ENCODE results near the gene MT1X.

MT1X gene
- total RNA-seq, result 1.8 to 5.2 (median 3.5) reads per million in 3 experiments

- DNase-seq, result peak; percentile 82
Observed at GRCh38 chr16:56681939-56682702, at the start of gene MT1X. Gene MT1X (plus strand): TSS chr16:56682470. CDS start chr16:56682541, 71 bp downstream.

DNA sequence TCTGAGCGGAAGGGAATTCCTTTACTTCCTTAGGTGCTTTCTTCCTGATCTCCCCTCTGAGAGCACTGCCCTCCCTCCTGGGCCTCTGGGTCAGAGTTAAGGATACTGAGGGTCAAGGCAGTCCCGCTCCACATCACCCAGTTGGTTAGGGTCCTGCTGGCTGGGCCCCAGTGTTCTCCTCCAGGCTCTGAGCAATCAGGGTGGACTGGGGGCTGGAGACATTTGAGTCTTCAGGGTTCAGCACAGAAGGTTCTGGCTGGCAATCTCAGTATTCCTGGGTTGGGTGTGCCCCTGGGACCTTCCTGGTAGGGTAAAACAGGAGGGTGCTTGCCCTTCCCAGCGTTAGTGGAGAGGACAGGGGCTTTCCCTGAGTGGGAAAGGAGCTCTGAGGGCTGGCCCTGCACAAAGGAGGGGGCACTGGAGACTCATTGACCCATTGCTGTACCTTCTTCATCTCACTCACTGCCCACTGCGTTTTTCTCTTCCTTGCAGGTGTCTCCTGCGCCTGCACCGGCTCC is 49.4 kb upstream of the MT1X start:
- no peak for DNase-seq

DNA sequence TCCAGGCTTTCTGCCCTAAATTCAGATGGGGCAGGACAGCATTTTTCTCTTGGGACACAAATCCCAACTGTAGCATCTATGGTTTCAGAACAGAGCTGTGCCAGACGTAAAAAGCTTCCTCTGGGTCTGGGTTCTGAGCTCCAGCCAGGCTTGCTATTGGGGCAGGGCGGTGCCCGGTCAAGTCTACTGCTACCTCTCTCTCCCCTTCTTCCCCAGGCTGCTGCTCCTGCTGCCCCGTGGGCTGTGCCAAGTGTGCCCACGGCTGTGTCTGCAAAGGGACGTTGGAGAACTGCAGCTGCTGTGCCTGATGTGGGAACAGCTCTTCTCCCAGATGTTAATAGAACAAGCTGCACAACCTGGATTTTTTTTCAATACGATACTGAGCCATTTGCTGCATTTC is 48.7 kb upstream of the MT1X start:
- DNase-seq, result no peak

GRCh38 chr16:56634715-56635440 is 47.4 kb upstream of the MT1X start:
- no peak for DNase-seq

DNA sequence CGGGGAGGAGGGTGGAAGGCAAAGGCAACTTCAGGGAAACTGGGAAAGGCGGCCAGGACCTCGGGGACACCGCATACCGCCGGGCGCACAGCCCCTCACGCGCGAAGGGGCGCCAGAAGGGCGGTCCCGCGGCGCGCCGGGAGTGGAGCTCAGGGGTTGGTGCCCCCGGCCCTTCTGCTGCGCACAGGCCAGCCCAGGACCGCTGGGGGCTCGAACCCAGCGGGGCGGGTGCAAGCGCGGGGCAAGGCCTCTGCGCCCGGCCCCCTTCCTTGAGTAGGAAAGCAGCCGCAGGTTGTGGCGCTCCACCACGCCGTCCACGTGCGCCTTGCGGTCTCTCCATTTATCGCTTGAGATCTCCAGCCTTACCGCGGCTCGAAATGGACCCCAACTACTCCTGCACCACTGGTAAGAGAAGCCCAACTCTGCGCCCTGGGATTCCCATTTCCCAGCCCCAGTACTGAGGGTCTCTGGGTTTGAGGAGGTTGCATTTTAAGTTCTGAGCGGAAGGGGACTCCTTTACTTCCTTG is 46.8 kb upstream of the MT1X start:
- DNase-seq, result no peak

GRCh38 chr16:56636616-56637413 is 45.5 kb upstream of the MT1X start:
- DNase-seq, result no peak

GRCh38 chr16:56637814-56638750 is 44.2 kb upstream of the MT1X start, which contains the start of gene MT1A:
Gene MT1A (plus strand): TSS chr16:56638666. CDS start chr16:56638739, 73 bp downstream.
- DNase-seq, result no peak

DNA sequence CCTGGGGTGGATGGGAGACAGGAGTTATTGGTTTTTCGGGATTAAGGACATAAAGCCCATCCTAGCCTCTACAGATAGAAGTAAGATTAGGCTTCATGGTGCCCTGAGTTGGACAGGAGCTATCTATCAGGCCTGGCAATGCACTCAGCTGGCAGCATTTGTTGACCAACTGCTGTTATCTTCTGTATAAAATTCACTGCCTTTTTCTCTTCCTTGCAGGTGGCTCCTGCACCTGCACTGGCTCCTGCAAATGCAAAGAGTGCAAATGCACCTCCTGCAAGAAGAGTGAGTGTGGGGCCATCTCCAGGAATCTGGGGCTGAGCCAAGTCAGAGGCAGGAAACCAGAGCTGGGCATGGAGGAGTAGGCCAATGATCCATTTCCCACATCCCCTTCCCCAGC is 43.2 kb upstream of the MT1X start:
- no peak for DNase-seq

DNA sequence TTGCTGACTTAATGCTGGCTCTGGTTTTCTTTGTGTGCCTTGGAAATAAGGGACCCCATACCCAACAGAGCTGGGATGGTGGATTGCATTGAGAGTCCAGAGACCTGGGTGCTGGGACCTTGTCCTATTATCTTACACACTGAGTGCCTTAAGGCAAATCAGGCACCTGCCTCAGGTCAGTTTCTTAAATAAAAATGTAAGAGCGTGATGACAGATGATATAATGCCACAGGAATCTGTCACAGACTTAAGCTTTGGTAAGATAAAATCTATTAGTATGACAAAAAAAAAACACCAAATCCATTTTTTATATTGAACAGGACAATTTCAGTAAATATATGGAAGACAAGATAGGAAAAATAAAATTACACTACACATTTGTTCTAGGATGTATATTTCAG is 42.2 kb upstream of the MT1X start:
- DNase-seq, result no peak

DNA sequence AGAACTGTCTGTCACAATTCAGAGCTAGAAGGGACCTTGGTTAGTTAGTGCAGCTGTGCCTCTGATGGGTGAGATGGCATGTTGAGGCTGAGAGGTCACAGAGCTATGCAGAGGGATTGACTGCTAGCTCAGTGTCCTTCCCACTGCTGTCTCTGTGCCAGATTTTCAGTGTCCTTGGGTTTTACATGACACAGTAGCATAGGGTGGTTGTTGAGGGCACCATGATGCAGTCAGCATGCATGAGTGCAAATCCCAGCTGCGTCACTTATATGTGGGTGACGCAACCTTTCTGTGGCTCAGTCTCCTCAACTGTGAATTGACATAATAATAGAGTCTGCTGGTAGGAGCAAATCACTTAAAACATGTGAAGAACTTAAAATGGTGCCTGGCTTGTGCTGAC is 41.1 kb upstream of the MT1X start:
- no peak for DNase-seq

- DNase-seq, result peak; percentile 64
Observed at GRCh38 chr16:56643080-56643778, 39.0 kb upstream of the MT1X start.

DNA sequence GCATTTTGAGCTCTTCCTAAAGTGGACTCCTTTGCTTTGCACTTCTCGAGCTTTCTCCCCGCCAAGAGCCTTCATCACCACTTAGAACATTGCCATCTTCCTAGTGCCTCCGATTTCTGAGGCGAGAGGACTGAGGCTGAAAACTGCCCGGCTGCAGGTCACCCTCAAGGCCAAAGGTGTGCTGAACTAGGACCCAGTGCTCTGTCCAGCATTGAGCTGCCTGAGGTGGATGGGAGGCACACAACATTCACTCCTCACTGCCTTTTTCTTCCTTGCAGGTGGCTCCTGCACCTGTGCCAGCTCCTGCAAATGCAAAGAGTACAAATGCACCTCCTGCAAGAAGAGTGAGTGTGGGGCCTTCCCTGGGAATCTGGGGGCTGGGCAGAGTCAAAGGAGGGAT is 38.4 kb upstream of the MT1X start:
- DNase-seq, result no peak

DNA sequence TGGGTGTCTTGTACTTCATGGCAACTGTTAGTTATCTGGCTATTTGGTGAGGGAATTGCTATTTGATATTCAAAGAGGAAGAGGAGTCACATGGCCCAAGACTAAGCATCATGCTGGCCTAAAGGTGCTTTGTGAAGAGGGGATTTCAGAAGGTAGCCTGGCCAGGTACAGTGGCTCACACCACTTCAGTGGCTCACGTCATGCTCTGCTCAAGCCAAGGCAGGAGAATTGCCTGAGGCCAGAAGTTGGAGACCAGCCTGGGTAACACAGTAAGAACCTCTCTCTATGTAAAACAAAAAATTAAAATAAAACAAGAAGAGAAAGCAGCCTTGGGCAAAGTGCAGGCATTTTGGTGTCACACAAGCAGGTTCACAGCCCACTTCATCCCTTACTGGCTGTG is 37.0 kb upstream of the MT1X start:
- no peak for DNase-seq

DNA sequence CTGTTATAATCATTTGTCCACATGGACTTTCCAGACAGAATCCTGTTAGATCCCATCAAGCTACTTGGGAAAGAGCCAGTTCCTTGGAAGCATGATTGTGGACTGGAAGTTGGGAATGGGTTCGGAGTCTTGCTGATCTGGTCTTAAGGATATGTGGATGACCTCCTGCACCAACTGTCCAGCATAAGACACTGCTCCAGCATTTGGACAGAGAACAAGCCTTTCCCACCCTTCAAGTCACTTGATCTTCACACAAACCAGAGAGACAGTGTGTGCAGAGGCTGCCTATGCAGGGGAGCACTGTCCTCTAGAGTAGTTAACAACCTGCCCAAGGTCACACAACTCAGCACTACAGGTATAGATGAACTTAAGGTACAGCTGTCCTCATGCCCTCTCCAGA is 36.4 kb upstream of the MT1X start:
- no peak for DNase-seq

DNA sequence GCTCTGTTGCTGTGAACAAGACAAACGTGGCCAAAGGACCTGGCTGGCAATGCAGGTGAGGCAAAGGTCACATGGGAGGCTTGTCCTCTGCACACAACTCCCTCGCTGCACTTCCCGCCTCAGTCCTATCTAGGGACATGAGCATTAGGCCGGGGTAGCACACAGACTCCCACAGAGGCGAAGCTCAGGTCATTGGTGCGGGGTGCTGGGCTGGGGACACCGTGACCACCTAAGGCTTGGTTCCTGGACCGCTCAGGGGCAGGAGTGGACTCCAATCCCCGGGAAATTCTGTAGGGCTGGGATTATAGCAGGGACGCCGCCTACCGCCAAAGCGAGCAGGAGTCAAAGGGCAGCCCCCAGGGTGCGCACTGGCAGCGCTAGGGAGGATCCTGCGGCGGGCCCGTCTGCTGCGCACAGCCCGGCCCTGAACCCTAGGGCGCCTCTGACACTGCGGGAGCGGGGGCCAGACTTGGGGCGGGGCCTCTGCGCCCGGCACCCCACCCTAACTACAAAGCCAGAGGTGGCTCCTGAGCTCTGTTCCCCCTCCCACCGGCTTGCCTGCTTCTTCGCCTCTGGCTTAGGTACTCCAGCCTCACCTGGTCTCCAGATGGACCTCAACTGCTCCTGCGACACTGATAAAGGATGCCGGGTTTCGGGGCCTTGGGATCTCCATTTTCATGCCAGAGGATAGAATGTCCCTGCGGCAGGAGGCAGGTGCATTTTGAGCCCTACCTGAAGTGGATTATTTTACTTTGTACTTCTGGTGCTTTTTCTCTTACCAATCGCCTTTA is 34.4 kb upstream of the MT1X start:
- DNase-seq, result no peak

DNA sequence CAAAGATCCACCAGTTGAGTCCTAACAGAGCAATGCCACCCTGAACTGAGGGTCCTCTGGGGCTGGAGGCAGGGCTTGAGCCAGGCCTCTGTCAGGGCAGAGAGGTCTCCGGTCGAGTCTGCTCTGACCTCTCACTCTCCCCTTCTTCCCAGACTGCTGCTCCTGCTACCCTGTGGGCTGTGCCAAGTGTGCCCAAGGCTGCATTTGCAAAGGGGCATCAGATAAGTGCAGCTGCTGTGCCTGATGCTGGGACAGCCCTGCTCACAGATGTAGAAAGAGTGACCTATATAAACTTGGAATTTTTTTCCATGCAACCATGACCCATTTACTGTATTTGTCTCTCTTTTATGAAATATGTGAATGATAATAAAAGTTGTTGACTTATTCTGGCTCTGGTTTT is 33.0 kb upstream of the MT1X start:
- no peak for DNase-seq

GRCh38 chr16:56649820-56650219 is 32.5 kb upstream of the MT1X start:
- DNase-seq, result no peak

GRCh38 chr16:56651586-56651985 is 30.7 kb upstream of the MT1X start, which contains the start of gene MT1B:
Gene MT1B (plus strand): TSS chr16:56651886. CDS start chr16:56651954, 68 bp downstream.
- no peak for DNase-seq

DNA sequence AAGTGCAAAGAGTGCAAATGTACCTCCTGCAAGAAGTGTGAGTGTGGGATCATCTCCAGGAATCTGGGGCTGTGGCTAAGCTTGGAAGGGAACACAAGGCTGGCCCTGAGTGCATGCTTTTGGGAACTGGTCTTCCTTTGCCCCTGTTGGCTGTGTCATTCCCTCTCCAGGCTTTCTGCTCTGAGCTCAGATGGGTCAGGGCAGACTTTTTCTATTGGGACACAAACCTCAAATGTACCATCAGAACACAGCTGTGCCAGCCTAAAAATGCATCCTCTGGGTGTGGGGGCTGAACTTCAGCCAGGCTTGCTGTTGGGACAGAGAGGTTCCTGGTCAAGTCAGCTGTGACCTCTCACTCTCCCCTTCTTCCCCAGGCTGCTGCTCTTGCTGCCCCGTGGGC is 29.7 kb upstream of the MT1X start:
- no peak for DNase-seq

- DNase-seq, result no peak
Observed at GRCh38 chr16:56653218-56653617, 29.1 kb upstream of the MT1X start.
